Thymus (tissue), 11 donors: ENCODE data around the gene PLCB1. TPM values are rescaled to one million over a fixed set of nuclear protein-coding genes. Genes with fewer than 3 reads are reported as not detected.

Experiments
- DNase-seq, 9 donors: peaks; one replicate each; pipeline ENCODE4 v3.0.0-alpha.2; 2013; ENCODE audit warnings: low spot score in 9 of 9, low read depth in 6 of 9, missing footprints in 1 of 9
- H3K27ac ChIP-seq, 2 donors: one replicate each; pipeline ENCODE4 v1.5.1; 2013; ENCODE audit warnings: control low read depth in 1 of 2, low read depth in 1 of 2, low read length in 1 of 2, mild to moderate bottlenecking in 1 of 2, moderate library complexity in 1 of 2
- H3K27me3 ChIP-seq, 2 donors: one replicate each; pipeline ENCODE4 v1.5.1; 2013; ENCODE audit warnings: low read length in 1 of 2; ENCODE audit not compliant: control insufficient read depth in 2 of 2, insufficient read depth in 1 of 2
- H3K36me3 ChIP-seq, 2 donors: one replicate each; pipeline ENCODE4 v1.5.1; 2013; ENCODE audit warnings: low read length in 1 of 2, mild to moderate bottlenecking in 1 of 2, moderate library complexity in 1 of 2; ENCODE audit not compliant: control insufficient read depth in 2 of 2, insufficient read depth in 2 of 2
- H3K4me1 ChIP-seq, 2 donors: one replicate each; pipeline ENCODE4 v1.5.1; 2013; ENCODE audit warnings: low read length in 2 of 2; ENCODE audit not compliant: control insufficient read depth in 2 of 2, insufficient read depth in 2 of 2
- H3K4me3 ChIP-seq, 2 donors: one replicate each; pipeline ENCODE4 v1.5.1; 2013; ENCODE audit warnings: low read length in 2 of 2, control low read depth in 1 of 2, mild to moderate bottlenecking in 1 of 2
- H3K9me3 ChIP-seq, 2 donors: one replicate each; pipeline ENCODE4 v1.5.1; 2013; ENCODE audit warnings: low read length in 1 of 2, mild to moderate bottlenecking in 1 of 2; ENCODE audit not compliant: control insufficient read depth in 2 of 2, insufficient read depth in 1 of 2
- WGBS: extraction: QIAGEN DNeasy Blood & Tissue Kit; methylation state at CpG from one replicate; pipeline ENCODE4 v1.1.7; 2013; 5-methylcytosine and 5-hydroxymethylcytosine counted together
- polyA plus RNA-seq: library from polyadenylated mRNA; stranded (reverse); fragments of 200-250 nt; gene quantifications from one replicate; pipeline ENCODE4 v1.2.3, GENCODE V29; 2013
- total RNA-seq: library from RNA; stranded (reverse); fragments of 120-200 nt; gene quantifications from one replicate; pipeline ENCODE4 v1.2.4, GENCODE V29; 2013
- donor health status: healthy.

The PLCB1 gene
- total and polyA plus RNA-seq, 2 donors: 4.1 to 4.7 TPM

DNA sequence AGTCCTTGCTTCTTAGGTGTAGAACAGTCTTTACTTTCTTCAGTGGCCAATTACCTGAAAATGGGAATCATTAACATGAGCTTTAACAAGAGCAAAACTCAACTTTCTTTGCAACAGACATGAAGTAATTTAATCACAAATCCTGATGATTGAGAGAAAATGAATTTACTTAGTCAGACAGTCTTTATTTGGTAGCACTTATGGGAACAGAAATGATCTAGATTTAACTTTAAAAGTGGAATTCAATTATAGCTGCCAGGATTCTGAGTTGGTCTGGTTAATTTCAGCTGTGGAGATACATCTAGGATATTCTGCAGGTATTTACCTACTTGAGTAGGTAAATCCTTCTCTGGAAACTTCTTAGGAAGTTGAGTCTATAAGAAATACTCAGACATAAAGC is 492.6 kb downstream of the PLCB1 start:
- Histone ChIP-seq H3K27ac (no peak overlapping the region), H3K27me3 (no peaks in the 10 kb centered on the region), H3K4me1 (no peaks in the 10 kb centered on the region), H3K4me3 (no peak overlapping the region), H3K36me3 (no peaks in the 10 kb centered on the region), H3K9me3 (no peaks in the 10 kb centered on the region)
- no peak for DNase-seq

DNA sequence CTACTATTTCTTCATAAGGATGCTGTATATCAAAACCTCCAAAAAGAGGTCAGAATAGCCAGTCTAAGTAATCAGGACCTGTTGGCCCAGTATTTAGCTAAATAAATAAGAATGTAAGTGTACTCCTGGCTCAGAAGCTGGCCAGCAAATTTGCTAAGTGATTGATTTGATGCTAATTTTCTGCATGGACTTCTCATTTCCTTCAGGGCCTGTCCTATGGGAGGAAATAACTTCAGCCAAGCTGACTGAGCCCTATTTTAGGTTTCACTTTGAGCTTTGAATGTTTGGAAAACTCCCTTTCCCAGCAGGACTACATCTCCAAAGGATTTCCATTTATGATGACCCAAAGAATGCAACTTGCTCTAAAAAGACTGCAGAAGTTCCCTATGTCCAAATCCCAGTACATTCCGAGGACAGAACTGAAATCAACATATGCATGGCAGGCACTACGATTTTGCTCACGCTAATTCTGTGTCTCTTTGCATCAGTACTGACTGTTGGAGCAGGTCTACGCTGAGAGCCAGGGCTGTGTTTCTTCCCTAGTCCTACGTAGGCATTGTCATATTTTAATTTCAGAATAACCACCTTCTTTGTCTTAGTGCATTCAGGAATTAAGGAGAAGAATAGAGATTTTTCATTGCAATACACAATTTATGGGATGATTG is 495.4 kb downstream of the PLCB1 start:
- Histone ChIP-seq H3K4me3 (no peak overlapping the region), H3K4me1 (no peaks in the 10 kb centered on the region), H3K27ac (peak overlapping the region in 1 of 2 donors; percentile 9), H3K9me3 (no peaks in the 10 kb centered on the region), H3K36me3 (no peaks in the 10 kb centered on the region), H3K27me3 (no peaks in the 10 kb centered on the region)
- 98% methylated on average over 5 of the region's 5 CpGs for WGBS
- DNase-seq: no peak

DNA sequence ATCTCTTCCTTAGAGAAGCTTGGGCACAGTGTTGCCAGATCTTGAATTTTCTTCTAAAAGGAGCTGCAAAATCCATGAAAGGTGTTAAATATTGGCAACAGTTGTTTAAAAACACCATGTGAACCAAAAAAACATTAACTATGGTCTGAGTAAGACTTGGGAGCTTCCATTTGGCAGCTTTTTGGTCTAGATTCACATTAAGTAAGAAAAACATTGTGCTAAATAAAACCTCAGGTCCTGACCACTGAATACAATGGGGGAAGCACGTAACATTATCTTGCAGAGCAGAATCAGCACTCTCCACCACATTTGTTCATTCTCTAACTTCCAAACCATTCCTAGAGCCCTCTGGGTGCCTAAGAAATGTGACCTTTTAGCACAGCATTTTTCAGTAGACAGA is 499.2 kb downstream of the PLCB1 start:
- H3K4me3 ChIP-seq: no peak overlapping the region
- no peaks in the 10 kb centered on the region for H3K4me1 ChIP-seq
- WGBS: 100% methylated on average over 1 of the region's 1 CpG
- no peaks in the 10 kb centered on the region for H3K9me3 ChIP-seq
- H3K27me3 ChIP-seq: no peaks in the 10 kb centered on the region
- no peak overlapping the region for H3K27ac ChIP-seq
- DNase-seq: no peak
- H3K36me3 ChIP-seq: no peaks in the 10 kb centered on the region

DNA sequence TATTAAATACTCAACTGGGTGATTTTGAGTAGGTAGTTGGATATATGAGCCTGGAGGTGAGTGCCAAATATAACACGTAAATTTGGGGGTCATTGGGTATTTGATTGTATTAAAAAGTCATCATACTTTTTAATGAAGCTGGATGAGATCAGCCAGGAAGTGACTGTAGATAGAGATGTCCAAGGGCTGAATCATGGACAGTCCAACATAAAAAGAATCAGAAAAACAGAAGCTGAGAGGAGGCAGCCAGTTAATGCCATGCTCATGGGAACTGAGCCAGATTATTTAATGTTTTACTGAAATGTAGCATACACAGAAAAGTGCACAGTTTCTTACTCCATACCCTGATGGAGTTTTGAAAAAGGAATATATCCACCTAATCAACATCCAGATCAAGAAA is 501.3 kb downstream of the PLCB1 start:
- H3K27me3 ChIP-seq: no peaks in the 10 kb centered on the region
- WGBS: 95% methylated on average over 1 of the region's 1 CpG
- no peaks in the 10 kb centered on the region for H3K4me1 ChIP-seq
- no peak overlapping the region for H3K4me3 ChIP-seq
- no peak for DNase-seq
- H3K36me3 ChIP-seq: no peaks in the 10 kb centered on the region
- no peak overlapping the region for H3K27ac ChIP-seq
- H3K9me3 ChIP-seq: no peaks in the 10 kb centered on the region

DNA sequence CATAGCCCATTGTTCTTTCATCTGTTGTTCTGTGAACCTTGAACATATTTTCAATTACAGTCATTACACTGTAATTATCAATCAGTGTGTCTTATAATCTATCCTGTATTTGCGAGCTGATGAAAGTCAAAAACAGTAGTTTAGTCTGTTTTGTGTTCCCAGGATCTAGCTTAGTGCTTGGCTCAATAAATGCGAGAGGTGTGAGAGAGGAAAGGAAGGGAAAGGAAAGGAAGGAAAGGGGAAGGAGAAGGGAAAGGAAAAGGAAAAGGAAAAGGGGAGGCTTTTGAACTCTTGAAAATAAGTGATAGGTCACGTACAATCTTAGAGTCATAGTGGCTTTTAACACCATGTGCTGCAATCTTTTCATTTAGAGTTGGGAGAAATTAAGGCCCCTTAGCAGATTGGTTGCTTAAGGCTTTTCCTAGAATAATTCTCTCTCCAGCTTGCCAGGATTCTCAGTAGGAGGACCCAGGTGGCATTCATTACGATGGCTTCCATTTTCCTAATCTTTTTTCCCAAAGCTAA is 503.0 kb downstream of the PLCB1 start:
- 96% methylated on average over 4 of the region's 4 CpGs for WGBS
- no peaks in the 10 kb centered on the region for H3K9me3 ChIP-seq
- no peaks in the 10 kb centered on the region for H3K36me3 ChIP-seq
- H3K4me1 ChIP-seq: no peaks in the 10 kb centered on the region
- no peak overlapping the region for H3K27ac ChIP-seq
- H3K27me3 ChIP-seq: no peaks in the 10 kb centered on the region
- H3K4me3 ChIP-seq: no peak overlapping the region
- DNase-seq: no peak

DNA sequence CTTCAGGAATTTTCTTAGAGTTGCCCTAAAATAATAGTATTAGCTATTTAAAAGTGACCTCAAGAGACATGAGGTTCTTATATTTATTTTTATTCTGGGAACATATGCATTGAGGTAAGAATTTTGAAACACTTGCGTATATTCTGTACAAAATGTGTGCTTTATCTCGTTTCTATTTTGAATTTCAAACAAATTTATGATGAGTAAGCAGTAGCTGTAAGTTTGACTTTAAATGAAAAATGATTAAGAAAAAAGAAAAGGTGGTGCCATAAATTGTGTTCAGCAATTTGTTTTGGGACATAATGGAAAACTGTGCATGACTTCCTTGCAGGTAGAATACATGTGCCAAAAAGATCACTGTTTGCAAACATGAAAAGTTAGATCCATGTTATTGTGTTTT is 503.8 kb downstream of the PLCB1 start:
- 98% methylated on average over 2 of the region's 2 CpGs for WGBS
- H3K36me3 ChIP-seq: no peaks in the 10 kb centered on the region
- H3K9me3 ChIP-seq: no peaks in the 10 kb centered on the region
- H3K4me3 ChIP-seq: no peak overlapping the region
- H3K27me3 ChIP-seq: no peaks in the 10 kb centered on the region
- no peaks in the 10 kb centered on the region for H3K4me1 ChIP-seq
- DNase-seq: no peak
- H3K27ac ChIP-seq: no peak overlapping the region

DNA sequence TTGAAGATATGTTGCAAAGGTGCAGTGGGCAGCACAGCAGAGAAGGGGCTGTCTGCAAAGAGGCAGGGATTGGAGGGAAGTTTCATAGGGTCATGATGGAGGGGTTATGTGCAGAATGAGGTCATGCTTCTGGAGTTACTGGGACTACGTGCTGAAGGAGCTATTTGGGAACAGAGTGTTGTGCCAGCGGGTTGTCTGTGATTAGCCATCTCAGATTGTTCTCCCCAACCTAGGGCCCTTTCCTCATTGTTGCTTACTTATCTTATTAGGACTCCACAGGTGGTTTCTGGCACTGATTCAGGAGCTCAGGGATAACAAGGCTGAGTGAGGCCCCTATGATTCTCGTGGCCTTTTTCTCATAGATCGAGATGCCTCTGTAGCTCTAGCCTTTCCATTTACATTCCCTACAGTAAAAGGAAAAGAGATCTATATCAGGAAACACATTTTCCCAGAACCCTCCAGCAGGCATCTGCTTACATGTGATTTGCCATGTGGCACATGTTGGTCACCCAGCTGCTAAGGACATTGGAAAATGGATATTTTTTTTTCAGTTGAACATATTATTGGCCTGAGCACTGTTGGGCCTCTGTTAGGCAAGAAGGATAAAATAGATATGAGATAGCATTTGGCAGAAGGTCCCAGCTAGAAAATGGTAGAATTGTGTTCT is 507.2 kb downstream of the PLCB1 start:
- 96% methylated on average over 4 of the region's 4 CpGs for WGBS
- Histone ChIP-seq H3K27me3 (no peaks in the 10 kb centered on the region), H3K36me3 (no peaks in the 10 kb centered on the region), H3K9me3 (no peaks in the 10 kb centered on the region), H3K4me3 (no peak overlapping the region), H3K27ac (no peak overlapping the region), H3K4me1 (no peaks in the 10 kb centered on the region)
- DNase-seq: no peak

DNA sequence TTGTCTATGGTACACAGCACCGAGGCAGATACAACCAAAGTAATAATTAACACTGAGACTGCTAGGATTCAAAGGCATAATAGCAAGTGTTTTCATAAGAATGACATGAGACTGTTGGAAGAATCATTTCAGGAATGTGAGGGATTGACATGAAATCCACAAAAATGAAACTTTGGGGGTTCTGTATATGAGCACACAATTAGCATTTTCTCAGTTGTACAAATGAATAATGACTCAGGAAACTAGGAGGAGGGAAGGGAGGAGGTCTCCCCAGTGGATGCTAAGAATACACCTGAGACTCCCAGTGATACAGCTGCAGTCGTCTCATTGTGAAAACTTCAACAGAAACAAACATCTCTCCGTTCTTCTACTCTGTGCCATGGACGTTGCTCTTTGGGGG is 508.4 kb downstream of the PLCB1 start:
- H3K27ac ChIP-seq: no peak overlapping the region
- no peaks in the 10 kb centered on the region for H3K36me3 ChIP-seq
- no peak overlapping the region for H3K4me3 ChIP-seq
- 94% methylated on average over 4 of the region's 4 CpGs for WGBS
- no peaks in the 10 kb centered on the region for H3K27me3 ChIP-seq
- no peak for DNase-seq
- no peaks in the 10 kb centered on the region for H3K9me3 ChIP-seq
- H3K4me1 ChIP-seq: no peaks in the 10 kb centered on the region

DNA sequence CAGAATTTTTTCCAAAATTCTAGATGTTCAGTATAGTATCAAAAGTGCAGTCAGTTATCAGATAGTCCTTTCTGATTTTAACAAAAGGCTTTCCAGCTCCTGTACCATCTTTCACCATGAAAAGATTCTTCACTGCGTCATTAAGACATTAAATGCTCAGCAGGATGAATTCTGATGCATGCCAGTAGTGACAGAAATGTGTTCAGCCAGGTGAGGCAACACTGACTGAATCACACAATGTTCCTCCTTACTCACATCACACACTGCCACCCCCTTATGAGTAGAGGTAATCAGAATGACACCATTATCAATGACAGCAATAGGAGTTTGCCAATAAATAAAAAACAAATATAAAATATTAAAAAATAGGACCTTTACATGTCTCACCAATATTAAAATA is 510.2 kb downstream of the PLCB1 start:
- 99% methylated on average over 1 of the region's 1 CpG for WGBS
- Histone ChIP-seq H3K36me3 (no peaks in the 10 kb centered on the region), H3K27me3 (no peaks in the 10 kb centered on the region), H3K9me3 (no peaks in the 10 kb centered on the region), H3K4me1 (no peaks in the 10 kb centered on the region), H3K4me3 (no peak overlapping the region), H3K27ac (no peak overlapping the region)
- no peak for DNase-seq
